ENCODE measurements around the gene TMEM165. TPM values are rescaled to one million over a fixed set of nuclear protein-coding genes. Genes with fewer than 3 reads are reported as not detected.
A peak's percentile ranks its signal among the peaks of the same experiment; 100 is the strongest.

Gene TMEM165
- total and polyA plus RNA-seq, 2 of the 4 experiments (the other 2 are of a cell fraction): 49.6 to 83.0 TPM

- dilution Hi-C loops (cut with HindIII; ENCODE audit: low sequenced_read_pairs, unreplicated experiment) (no loop called here), intact Hi-C loops (cut with micrococcal nuclease) (no loop called here)
- no peak overlapping the region for H3K27ac ChIP-seq (ENCODE audit: insufficient read depth, low read length)
These were observed 62.9 kb downstream of the TMEM165 start for GRCh38 chr4:55458611-55459010.

More at GRCh38 chr4:55458611-55459010, 62.9 kb downstream of the TMEM165 start:
- Histone ChIP-seq H2BK20ac (ENCODE audit: low read depth, low read length) (no peak overlapping the region), H4K5ac (ENCODE audit: low read depth, low read length) (no peak overlapping the region), H3K4me2 (ENCODE audit: low read depth, low read length) (no peak overlapping the region; the same call in 1 of the 2 replicates), H3K79me1 (ENCODE audit: low read depth in 1 of 2, low read length in 2 of 2) (0 out of 4 replicates have a peak, but pooled peaks cover 0 to 5% of the 10 kb centered on the region in 2 experiments), H3K9me3 (ENCODE audit: control insufficient read depth, insufficient read depth, low read length) (no peaks in the 10 kb centered on the region), H2AFZ (replicated peaks; ENCODE audit: low read length, poor library complexity) (no peak overlapping the region), H4K8ac (ENCODE audit: low read depth in 2 of 2, low read length in 2 of 2) (no peak overlapping the region), H3K9ac (ENCODE audit: low read depth, low read length) (no peak overlapping the region), H3K27me3 (ENCODE audit: control insufficient read depth, insufficient read depth, low read length) (no peaks in the 10 kb centered on the region), H3K4me3 (ENCODE audit: insufficient read depth, low read depth, low read length) (no peak overlapping the region), H3K23ac (ENCODE audit: low read depth, low read length) (no peak overlapping the region), H2BK15ac (ENCODE audit: low read depth, low read length) (no peak overlapping the region), H4K91ac (ENCODE audit: insufficient read depth, low read depth, low read length) (no peak overlapping the region), H3K36me3 (ENCODE audit: control insufficient read depth, insufficient read depth, low read length) (0 out of 2 replicates have a peak, but pooled peaks cover 1% of the 10 kb centered on the region), H2BK5ac (ENCODE audit: low read depth, low read length, poor library complexity, severe bottlenecking) (peak overlapping the region; percentile 63), H3K56ac (ENCODE audit: extremely low read depth, insufficient read depth, low read length) (no peak overlapping the region), H2AK5ac (ENCODE audit: low read depth, low read length) (no peak overlapping the region), H2AK9ac (replicated peaks; ENCODE audit: low read depth, low read length, poor library complexity) (no peak overlapping the region), H3K4ac (ENCODE audit: low read depth, low read length) (peak overlapping the region; percentile 15; the same call in 1 of the 2 replicates), H3K18ac (ENCODE audit: low read depth, low read length) (no peak overlapping the region), H3K14ac (replicated peaks; ENCODE audit: low read depth, low read length) (no peak overlapping the region), H3K9me1 (ENCODE audit: insufficient read depth, low read length) (no peaks in the 10 kb centered on the region), H4K20me1 (ENCODE audit: insufficient read depth, low read length) (no peaks in the 10 kb centered on the region), H3K4me1 (ENCODE audit: control insufficient read depth, insufficient read depth, low read length) (no peaks in the 10 kb centered on the region; the same call in 1 of the 2 replicates), H2BK120ac (ENCODE audit: low read depth, low read length) (no peak overlapping the region)
- ChIA-PET POLR2A (ENCODE audit: unreplicated experiment) (interaction anchor here (0.6 kb wide), 1 partner anchor 44 kb away, joined by 3 read pairs; no protein-coding TSS in a partner anchor), CTCF (no interaction called here)
- whole genome bisulfite sequencing, 2 experiments (ENCODE audit: extremely low coverage in 2 of 2, insufficient read length in 1 of 2): no CpG with 5 or more reads among the region's 2 CpGs
- in situ Hi-C loops (cut with MboI; ENCODE audit: low sequenced_read_pairs): no loop called here
- DNase-seq (peak; percentile 41), ATAC-seq (ENCODE audit: low read depth) (peak; percentile 65; the same call in 1 of the 2 replicates)
- peak; percentile 26; the same call in 1 of the 2 replicates for TF ChIP-seq FOS (IDR thresholded peaks at IDR 0.05; ENCODE audit: low read depth, low read length)
- TF ChIP-seq MAFK (IDR thresholded peaks at IDR 0.05; ENCODE audit: low read depth, low read length): no peak
- no peak for TF ChIP-seq RAD21 (IDR thresholded peaks at IDR 0.05; ENCODE audit: low read length)
- no peak for TF ChIP-seq MXI1 (IDR thresholded peaks at IDR 0.05; ENCODE audit: borderline replicate concordance, low read depth, low read length)
- BruUV-seq (replicated peaks): no TSS peak
